ENCODE results near the gene TMEM184C.

- no peak for TF ChIP-seq CTCF (conservative IDR thresholded peaks at IDR 0.05 in 1 of 2, IDR thresholded peaks at IDR 0.05 in 1 of 2; ENCODE audit: low read depth in 1 of 2, low read length in 2 of 2)
- TF ChIP-seq EZH2 (IDR thresholded peaks at IDR 0.05; ENCODE audit: low read length, missing control alignments) = no peak
Observed at GRCh38 chr4:147626903-147627302, 9.7 kb downstream of the TMEM184C start.
